T-helper 1 cell treated with Interleukin-12 subunit alpha and Interleukin-12 subunit beta and Interleukin-4 antibody, amounts not matched to agents 30 ng/mL and 1 ng/mL, for 36 hours (primary cell): ENCODE data around the gene ZZZ3. TPM values are rescaled to one million over a fixed set of nuclear protein-coding genes. Genes with fewer than 3 reads are reported as not detected.
"Not testable (repeated sequence)": the region's sequence is repeated elsewhere in the genome, so short reads cannot be mapped to it uniquely, and the experiment has no call there.

Experiments used
- intact Hi-C: fragments of 100-400 bp; cut with micrococcal nuclease; formaldehyde crosslinking; loops from one replicate; pipeline ENCODE4 v1.15.1; 2024
- total RNA-seq: library from RNA; stranded (reverse); gene quantifications from 2 replicates; pipeline ENCODE4 v1.2.3, GENCODE V29; 2022

The ZZZ3 gene
- 42.6 and 43.5 TPM in 2 replicates for total RNA-seq

DNA sequence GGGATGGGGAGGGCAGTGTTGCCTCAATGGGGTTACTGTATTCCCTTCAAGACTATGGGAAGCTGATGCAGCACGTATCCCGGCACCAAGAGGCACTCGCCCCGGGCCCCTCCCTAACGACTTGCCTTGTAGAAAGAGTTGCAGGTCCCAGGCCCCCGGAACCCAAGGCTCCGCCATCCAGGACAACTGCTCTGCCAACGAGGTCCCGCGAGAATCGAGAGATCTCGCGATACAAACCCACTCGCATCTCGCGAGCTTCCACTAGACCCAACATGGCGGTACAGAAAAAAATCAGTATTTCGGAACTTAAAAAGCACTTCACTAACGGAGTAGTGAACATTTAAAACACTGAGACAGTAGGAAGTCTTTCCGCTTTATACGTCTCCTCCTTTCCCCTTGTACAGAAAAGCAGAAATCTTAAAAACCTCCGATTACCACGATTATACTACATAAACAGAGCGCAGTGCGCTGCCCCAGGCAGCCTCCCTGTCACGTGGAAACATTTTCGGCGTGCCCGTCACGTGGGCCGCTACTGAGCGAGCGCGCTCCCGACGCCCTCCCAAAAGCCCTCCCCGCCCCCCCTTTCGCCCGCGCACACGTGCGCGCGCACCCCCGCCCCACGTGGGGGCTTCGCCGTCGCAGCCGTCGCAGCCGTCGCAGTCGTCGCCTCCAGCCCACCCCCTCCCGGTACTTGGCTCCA lies at the start of gene ZZZ3:
ZZZ3 (minus strand) TSS at position 199 of the 700 bp plus-strand sequence. CDS start 49,304 bp downstream, outside the sequence.
- intact Hi-C loops: loop anchor here (1.0 to 5.0 kb wide), 16 partner anchors 77 to 1958 kb away; partner anchors contain the start of genes ACADM, AK5, DNAJB4 and FUBP1

DNA sequence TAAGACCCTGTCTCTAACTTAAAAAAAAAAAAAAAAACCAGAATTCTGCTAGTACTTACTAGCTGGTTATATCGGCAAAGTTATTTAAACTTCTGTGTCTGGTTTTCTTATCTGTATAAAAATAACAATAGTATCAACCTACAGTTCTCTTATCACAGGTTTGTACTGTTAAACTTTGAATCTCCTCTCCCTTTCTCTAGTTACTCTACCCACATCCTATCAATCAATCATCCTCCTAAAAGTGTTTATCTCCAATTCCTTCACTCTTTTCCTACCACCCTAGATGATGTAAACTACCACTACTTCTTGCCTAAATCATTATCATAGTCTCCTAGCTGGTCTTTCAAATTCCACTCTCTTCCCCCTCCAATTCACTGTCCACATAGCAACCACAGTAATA lies 49.6 kb upstream of the ZZZ3 start:
- intact Hi-C loops: no loop called here

- intact Hi-C loops: no loop called here
Observed at GRCh38 chr1:77725706-77726105, 43.2 kb upstream of the ZZZ3 start.

GRCh38 chr1:77718181-77718580 lies 35.7 kb upstream of the ZZZ3 start:
- intact Hi-C loops: no loop called here

DNA sequence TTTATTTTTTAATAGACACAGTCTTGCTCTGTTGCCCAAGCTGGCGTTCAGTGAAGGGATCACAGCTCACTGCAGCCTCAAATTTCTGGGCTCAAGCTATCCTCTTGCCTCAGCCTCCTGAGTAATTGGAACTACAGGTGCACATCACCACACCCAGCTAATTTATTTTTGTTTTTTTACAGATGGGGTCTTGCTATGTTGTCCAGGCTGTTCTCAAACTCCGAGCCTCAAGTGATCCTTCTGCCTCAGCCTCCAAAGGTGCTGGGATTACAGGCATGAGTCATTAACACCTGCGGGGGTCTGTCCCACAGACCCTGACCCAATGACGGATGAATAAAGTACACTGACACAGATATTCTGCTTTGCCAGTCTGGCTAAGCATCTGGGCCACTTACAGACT lies 33.6 kb upstream of the ZZZ3 start:
- intact Hi-C loops: no loop called here

GRCh38 chr1:77709727-77710126 lies 27.3 kb upstream of the ZZZ3 start:
- intact Hi-C loops: loop anchor here (5.0 kb wide), 1 partner anchor 253 kb away; no protein-coding TSS in a partner anchor

- intact Hi-C loops: no loop called here
Observed at GRCh38 chr1:77706321-77706720, 23.9 kb upstream of the ZZZ3 start.

- intact Hi-C loops: no loop called here
Observed at GRCh38 chr1:77704736-77705135, 22.3 kb upstream of the ZZZ3 start.

DNA sequence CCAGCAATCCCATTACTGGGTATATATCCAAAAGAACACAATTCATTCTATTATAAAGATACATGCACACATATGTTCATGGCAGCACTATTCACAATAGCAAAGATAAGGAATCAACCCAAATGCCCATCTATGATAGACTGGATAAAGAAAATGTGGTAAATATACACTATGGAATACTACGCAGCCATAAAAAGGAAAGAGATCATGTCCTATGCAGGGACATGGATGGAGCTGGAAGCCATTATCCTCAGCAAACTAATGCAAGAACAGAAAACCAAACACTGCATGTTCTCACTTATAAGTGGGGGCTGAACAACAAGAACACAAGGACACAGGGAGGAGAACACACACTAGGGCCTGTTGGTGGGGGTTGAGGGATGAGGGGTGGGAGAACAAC lies 17.2 kb upstream of the ZZZ3 start:
- intact Hi-C loops: not testable (repeated sequence)

DNA sequence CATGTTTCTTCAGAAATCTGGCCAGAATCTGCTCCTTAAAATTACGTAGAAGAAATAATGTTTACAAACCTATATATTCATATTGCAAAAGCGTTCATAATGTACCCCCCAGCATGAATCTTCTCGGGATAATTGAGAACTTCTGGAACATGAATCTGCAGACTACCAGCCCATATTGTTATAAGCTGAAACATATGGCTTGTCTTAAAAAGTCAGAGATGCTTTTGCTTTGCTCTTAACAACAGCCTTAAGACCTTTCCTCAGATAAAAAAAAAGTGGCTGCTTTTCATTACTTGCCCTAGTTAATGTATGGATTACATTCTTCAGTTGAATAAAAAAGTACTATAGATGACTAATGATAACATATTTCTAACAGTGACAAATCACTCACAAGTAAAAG lies 15.0 kb upstream of the ZZZ3 start:
- intact Hi-C loops: no loop called here

- intact Hi-C loops: no loop called here
Observed at GRCh38 chr1:77688939-77689338, 6.5 kb upstream of the ZZZ3 start.

GRCh38 chr1:77687519-77687906 lies 5.1 kb upstream of the ZZZ3 start:
- intact Hi-C loops: no loop called here

GRCh38 chr1:77686796-77687518 lies 4.5 kb upstream of the ZZZ3 start:
- intact Hi-C loops: no loop called here

- intact Hi-C loops: loop anchor here (1.0 to 5.0 kb wide), 11 partner anchors 101 to 1959 kb away; partner anchors contain the start of genes ACADM, AK5, DNAJB4 and IFI44
Observed at GRCh38 chr1:77683160-77684148, 996 bp upstream of the ZZZ3 start.

GRCh38 chr1:77680173-77680572 lies 2.3 kb downstream of the ZZZ3 start:
- intact Hi-C loops: loop anchor here (5.0 kb wide), 4 partner anchors 98 to 1408 kb away; partner anchors contain the start of gene AK5

- intact Hi-C loops: no loop called here
Observed at GRCh38 chr1:77678660-77679610, 3.5 kb downstream of the ZZZ3 start.

DNA sequence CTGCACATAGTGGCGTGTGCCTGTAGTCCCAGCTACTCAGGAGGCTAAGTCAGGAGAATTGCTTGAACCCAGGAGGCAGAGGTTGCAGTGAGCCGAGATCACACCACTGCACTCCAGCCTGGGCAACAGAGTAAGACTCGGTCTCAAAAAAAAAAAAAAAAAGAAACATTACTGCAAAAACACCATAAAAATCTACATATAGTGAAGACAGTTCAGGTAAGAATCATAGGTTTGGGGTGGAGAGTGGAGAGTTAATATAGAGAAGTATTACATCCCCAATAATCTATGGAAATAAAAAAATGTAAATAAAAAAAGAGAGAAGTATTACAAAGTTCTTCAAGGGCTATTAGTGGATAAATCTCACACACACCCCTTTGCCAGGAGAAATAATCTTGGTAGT lies 7.7 kb downstream of the ZZZ3 start:
- intact Hi-C loops: not testable (repeated sequence)

DNA sequence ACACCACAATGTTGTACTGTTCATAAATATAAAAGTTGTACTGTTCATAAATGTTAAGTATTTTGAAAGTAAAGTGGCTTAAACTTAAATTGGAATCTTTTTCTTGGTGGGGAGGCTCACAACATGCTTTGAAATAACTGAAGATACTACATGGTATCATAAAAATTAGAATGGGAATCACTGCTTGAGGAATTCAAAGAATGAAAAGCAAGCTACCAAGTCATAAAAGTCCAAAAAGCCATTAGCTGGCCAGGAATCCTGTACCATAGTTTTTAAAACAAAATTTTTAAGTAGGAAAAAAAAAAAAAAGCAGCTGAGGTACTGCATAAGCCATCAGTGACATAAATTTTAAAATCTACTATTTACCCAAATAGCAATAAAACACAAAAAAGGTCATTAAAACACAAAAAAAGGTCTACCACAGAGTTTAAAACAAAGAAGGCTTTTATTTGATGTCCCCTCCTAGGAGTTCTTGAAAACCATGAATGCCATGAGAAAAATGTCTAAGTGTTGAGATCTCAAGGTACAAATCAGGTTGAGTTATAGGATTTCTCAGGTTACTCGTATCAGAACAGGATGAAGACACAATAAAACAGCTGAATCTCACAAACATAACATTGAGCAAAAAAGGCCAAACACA lies 8.6 kb downstream of the ZZZ3 start:
- intact Hi-C loops: no loop called here

DNA sequence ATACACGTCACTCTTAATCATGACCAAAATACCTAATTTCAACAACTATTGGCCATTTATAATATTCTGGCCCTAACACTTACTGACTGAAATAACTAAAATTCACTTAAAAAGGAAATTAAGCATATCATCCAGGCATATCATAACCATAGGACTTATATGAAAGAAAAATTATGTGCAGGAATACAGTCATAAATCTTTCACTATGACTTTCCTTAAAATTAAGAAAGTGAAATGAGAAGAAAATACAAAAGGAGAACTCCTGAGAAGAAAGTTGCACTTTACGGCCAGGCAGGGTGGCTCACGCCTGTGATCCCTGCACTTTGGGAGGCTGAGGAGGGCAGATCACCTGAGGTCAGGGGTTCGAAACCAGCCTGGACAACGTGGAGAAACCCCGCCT lies 9.4 kb downstream of the ZZZ3 start:
- intact Hi-C loops: no loop called here

GRCh38 chr1:77672374-77672773 lies 10.1 kb downstream of the ZZZ3 start:
- intact Hi-C loops: no loop called here
